HG03469 (cell line): ENCODE data around the gene PHF24.

ENCODE experiments used
- ATAC-seq: cut with Tn5 transposase; IDR thresholded peaks from one replicate; pipeline ENCODE4 v1.9.1; 2021; ENCODE audit warnings: mild to moderate bottlenecking, moderate library complexity, moderate number of reproducible peaks; ENCODE audit not compliant: unreplicated experiment

Gene PHF24

DNA sequence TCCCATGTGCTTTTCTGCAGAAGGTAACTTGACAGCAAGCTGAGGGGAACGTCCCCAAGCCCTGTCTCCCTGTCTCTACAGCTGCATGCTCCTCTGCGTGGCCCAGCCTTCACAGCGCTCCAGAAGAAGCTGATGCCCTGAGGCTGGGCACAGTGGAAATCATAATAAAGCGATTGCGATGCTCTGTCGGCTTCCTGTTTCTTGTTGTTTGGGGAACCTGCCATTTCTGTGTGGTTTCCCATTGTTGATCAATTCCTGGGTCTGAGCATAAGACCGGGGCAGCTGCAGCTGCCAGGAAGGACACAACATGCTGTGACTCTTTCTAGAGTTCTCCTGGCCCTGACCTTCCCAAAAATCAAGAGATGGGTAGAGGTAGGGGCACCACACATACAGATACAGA, 24.3 kb downstream of the PHF24 start:
- no peak for ATAC-seq

GRCh38 chr9:34983209-34983608, 25.1 kb downstream of the PHF24 start:
- peak; percentile 36 for ATAC-seq

DNA sequence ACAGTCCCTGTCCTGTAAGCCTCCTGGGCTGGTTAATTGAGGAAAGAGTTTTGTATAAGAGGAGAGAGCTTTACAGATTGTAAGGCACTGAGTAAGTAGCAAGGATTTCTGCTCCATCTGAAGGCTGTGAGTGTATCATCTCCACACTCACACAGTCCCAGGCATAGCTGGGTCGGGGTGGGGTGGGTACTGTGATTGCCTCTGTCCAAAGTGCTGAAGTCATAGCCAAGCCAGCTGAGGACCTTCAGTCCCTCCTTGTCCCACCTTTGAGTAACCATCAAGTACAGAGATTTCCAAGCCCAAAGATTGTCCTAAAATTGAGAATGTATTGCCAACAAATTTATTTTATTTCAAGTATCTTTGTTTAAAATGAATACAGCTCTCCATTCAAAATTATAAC, 26.0 kb downstream of the PHF24 start:
- ATAC-seq = no peak

DNA sequence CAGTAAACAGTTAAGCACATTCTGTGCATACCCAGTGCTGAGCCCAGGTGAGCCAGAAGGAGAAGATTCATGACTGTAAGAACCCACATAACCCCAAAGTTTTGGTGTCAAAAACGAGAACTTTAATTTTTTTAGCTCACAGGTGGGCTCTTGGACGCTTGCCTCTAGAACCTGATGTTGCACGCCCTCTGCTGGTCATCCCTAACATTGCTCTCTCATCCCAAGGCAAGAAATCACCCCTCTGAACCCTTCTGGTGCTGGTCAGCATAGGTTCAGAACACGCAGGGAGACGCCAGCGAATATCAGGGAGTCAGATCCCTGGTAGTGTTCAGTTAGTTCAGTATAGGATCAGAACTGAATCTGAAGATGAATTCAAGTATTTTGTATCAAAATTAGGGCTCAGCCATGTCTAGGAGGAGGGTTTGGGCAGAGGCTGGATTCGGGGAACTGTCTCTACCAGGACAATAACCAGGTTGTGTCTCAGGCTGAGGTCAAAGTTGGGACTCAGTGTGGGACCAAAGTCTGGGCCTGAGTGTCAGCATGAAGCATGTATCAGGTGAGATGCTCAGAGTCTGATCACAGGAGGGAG, 27.3 kb downstream of the PHF24 start:
- ATAC-seq = no peak

GRCh38 chr9:34986540-34987047, 28.5 kb downstream of the PHF24 start:
- no peak for ATAC-seq

DNA sequence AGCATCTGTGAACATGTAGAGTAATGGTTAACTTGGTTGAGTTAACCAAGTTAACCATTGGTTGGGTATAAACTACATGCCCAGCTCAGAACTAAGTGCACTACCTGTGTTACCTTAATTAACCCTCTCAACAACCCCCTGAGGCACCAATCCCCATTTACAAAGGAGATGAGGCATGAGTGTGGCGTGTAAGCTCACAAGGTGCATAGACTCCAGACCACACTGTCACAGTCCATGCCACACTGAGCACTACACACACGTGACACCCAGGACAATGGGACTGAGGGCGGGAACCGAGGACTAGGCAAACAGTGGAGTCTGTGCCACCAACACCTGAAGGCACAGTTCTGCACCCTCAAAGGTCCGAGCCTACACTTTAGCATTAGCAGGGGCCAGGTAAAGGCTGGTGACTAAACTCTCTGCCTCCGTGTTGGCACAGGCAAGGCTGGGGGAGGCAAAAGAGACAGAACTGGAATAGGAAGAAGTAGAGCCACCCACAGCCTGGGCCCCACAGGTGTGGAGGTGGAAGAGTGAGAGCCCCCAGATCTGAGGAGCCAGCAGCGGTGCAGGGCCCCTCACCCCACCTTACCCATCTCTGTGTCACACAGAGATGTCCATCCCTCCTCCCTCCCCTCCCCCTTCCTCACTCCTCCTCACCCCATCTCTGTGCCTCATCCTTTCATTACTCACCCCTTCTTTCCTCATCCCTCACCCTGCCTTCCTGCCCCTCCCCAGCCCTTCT, 29.2 kb downstream of the PHF24 start:
- no peak for ATAC-seq

DNA sequence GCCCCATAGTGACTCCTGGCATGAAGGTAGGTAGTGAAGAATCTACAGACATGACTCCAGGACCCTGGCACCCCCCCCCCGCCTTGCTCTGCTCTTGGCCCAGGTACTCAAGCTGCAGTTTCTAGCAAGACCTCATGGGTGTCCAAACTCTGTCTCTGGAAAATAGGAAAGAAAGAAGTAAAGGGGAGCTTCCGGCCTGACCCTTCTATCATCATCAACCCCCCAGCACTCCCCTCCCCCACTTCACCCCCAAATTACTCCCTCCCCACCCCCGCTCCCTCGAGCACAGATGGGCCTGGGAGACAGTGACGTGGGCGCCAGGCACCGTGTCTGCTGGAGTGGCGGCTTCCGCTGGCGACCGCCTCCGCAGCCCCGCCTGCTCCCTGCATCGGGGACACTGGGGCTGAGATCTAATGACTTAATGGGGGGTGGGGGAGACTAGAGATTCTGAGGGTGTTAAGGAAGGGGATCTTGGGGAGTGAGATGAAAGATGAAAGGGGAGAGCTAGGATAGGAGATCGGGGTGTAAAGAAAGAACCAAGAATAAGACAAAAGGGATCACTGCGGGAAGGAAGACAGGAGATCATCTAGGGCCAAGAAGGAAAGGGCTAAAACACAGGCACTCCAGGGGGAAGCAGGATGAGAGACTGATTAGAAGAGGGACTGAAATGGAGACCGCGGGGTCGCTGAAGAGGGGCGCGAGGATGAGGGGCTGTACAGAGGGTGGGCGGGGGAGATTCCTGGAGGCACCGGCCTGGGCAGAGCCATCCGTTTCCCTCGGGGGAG, 30.3 kb downstream of the PHF24 start:
- no peak for ATAC-seq

DNA sequence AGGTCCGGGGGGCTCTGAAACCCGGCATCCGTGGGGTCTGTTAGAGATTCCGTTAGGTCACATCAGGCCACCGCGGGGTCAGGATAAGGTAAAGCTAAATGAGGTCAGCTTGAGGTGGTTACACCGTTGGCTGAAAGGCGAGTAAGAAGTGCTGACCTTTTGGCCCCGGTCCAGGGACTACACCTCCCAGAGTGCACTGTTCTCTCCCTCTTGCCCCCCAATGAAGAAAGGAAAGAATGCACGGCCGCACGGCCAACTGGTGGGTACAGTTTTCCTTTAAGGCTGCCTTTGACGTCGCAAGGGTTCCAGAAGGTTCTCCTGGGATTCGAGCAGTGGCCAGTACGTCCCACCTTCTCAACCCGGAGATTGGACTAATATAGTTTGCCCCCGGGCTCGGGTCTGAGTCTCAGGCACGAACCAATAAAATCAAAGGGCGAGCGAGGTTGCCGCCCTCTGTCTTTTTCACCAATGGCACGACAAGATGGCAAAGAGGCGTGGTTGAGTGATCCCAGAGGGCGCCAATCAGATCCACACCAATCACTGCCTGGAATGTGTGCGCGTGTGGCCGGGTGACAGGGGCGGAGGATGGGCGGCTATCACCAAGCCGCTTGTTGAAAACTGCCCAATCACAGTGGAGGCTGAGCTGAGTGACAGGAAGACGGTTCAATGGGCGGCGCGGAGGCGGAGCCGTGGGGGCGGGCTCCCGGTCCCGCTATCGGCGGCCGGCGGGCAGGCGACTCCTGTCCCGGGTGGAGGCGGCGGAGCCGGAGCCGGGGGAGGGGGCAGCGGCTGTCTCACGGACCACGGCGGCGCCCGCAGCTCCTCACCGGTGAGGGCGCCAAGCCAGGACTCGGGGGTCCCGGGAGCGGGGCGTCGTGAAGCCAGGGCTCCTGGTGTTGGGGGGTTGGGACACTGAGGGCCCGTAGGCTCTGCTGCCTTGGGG, 31.2 kb downstream of the PHF24 start, which contains the start of gene DNAJB5:
DNAJB5 (plus strand) TSS at position 743 of the 943 bp plus-strand sequence. CDS start 886 bp downstream, outside the sequence.
- peak; percentile 70 for ATAC-seq

DNA sequence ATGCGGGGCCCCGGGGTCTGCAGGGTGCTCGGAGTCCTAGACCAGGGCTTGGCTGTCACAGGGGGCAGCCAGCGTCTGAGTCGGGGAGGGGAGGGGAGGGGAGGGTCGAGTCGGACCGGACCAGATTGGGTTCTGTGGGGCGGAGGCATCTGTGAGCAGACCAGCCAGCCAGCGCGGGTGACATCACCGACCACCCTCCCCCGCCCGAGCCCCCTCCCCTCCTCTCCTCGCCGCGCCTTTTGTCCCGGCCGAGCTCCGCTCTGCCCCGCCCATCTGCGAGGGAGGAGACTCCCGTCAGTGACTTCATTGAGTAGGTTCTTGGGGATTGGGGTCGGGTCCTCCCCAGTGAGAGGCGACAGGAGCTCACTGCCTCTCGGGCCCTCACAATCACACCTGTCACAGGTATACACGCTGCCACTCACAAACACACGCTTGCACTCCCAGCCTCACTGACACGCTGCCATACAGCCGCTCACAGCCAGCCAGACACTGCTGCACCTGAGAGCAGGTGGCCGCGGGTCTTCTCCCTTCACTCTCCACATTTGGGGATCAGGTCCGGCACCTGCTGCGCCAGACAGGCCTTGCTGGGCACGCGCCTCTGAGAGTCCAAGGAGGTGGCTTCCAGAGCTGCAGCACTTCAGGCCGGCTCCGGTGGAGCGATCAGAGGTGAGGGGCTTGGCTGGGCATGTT, 32.0 kb downstream of the PHF24 start:
- ATAC-seq = no peak

- no peak for ATAC-seq
Measured at GRCh38 chr9:34990908-34991606, 33.0 kb downstream of the PHF24 start.

GRCh38 chr9:34991607-34992375, 33.7 kb downstream of the PHF24 start:
- no peak for ATAC-seq

- no peak for ATAC-seq
Measured at GRCh38 chr9:34992376-34992951, 34.4 kb downstream of the PHF24 start.

DNA sequence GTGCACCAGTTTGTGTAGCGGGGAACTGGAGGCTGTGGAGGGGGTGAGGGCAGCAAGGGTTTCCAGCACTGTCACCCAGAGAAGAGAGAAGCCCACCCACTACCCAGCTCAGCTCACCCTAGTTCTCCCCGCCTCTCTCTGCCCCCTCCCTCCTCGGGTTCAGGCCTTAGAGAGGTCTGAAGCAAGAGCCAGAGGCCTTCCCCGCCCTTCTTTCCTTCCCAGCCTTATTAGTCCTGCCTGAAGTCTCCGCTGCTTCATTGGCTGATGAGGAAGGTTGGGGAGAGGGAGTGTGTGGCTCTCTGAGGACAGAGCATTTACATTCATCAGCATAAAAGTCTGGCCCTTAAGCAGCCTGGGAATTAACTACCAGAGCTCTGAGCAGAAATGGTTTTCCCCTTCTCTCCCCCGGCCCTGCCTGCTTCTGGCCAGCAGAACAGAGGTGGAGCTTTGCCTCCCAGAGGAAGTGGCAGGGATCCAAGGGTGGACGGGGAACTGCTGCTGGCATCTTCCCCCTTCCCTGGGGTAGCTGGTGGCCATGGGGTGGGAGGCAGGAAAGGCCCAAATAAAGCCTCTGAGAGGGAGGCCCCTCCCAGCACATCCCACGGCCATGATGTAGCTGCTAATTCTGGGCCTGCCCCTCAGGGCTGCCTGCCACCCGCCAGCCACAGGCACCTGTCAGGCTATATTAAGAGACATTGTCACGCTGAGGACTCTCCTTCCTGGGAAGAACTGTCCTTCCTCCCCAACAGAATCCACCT, 35.6 kb downstream of the PHF24 start:
- no peak for ATAC-seq

DNA sequence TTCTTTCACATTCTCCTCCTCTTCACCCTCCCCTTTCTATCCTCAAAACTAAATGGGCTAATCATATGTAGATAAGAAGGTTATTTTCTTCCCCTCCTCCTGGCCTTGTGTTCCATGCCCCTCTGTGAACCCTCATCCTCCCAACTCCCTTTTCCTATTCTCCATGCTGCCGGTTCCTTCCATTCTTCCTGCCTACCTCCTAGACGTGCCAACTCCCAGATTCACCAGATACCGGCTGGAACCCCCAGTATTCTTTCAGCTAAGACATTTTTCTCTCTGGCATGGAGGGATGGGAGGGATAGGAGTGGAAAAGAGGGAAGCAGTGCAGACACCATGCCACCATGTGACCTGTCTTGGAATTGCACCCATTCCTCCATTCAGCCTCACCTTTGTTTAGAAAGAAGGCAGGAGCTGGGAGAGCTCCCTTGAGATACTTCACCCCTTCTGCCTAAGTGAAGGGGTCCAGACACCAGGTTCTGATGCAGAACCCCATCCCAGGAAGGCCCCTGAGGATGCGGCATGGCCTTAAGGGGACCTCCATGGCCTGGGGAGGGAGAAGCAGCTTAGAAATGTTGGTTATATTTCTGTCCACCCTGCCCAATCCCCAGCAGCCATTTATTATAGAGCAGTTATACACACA, 36.3 kb downstream of the PHF24 start:
- ATAC-seq = no peak

DNA sequence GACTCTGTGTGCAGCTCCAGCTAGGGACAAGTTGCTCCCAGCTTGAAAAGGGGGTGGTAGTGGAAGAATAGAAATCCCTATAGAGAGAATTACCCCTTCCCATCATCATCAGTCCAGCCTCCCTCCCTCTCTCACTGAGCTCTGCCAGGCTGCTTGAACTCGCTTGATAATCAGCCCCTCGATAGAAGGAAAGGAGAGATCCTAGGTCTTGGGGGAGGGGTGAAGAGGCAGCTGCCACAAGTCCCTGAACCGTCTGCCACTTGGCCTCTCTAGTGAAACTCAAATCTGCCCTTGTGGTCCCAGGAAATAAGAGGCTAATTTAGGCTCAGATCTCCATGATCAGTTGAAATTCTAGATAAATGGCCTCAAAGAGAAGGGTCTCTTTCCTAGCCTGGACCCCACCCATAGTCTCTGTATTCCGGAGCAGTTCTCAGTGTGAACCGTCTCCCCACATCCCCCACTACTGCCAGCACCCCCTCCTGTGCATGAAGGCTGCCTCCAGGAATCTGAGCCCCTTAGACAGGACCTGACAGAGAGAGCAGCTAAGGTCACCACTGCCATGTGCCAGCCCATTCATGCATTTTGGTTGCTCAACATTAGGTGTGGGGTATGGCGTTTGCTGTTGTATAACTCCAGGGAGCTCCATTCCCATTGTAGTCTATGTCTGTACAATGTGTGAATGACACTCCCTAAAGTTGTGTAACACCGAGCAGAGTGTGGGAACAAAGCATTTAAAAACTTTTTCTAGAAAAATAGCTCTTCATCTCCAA, 37.0 kb downstream of the PHF24 start:
- ATAC-seq = no peak

DNA sequence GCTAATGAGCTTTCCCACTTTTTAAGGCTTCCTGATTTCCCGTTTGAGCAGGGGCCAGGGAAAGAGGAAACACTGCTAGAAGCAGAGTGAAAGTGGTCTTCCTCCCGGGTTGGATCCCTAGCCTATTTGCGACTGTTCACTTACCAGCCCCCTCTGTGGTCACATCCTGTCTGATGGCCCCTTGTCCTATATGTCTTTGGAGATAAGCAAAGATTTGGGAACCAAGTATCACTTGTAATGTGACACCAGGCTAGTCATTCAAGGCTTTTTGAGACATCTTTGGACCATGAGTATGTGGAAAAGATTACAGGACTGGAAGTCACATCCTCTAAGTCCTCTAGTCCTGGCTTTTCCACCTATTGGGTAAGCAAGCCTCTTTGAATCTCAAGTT, 37.6 kb downstream of the PHF24 start:
- no peak for ATAC-seq
